Measurements from ENCODE around the gene PLA2G4E.

GRCh38 chr15:42048821-42049200, 28.0 kb upstream of the PLA2G4E start:
- TF ChIP-seq, protein P1, sequence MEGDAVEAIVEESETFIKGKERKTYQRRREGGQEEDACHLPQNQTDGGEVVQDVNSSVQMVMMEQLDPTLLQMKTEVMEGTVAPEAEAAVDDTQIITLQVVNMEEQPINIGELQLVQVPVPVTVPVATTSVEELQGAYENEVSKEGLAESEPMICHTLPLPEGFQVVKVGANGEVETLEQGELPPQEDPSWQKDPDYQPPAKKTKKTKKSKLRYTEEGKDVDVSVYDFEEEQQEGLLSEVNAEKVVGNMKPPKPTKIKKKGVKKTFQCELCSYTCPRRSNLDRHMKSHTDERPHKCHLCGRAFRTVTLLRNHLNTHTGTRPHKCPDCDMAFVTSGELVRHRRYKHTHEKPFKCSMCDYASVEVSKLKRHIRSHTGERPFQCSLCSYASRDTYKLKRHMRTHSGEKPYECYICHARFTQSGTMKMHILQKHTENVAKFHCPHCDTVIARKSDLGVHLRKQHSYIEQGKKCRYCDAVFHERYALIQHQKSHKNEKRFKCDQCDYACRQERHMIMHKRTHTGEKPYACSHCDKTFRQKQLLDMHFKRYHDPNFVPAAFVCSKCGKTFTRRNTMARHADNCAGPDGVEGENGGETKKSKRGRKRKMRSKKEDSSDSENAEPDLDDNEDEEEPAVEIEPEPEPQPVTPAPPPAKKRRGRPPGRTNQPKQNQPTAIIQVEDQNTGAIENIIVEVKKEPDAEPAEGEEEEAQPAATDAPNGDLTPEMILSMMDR (conservative IDR thresholded peaks at IDR 0.05; ENCODE audit: low read depth, low read length): no peak
- no peak for TF ChIP-seq EZH2phosphoT487 (IDR thresholded peaks at IDR 0.05; ENCODE audit: borderline replicate concordance, low read length)
- TF ChIP-seq EZH2 (IDR thresholded peaks at IDR 0.05; ENCODE audit: low read length, unreplicated experiment): no peak
